Measurements from ENCODE around the gene PNRC2. TPM values are rescaled to one million over a fixed set of nuclear protein-coding genes. Genes with fewer than 3 reads are reported as not detected.
"Not testable (repeated sequence)": the region's sequence is repeated elsewhere in the genome, so short reads cannot be mapped to it uniquely, and the experiment has no call there.

Gene PNRC2
- total and polyA plus RNA-seq, 4 experiments from 2014 or later = 127 to 160 (median 148) TPM

GRCh38 chr1:23978805-23979204 lies 19.2 kb downstream of the PNRC2 start:
- H3K9me3 Mint-ChIP-seq = peaks cover 0 to 6% (median 0%) of the 10 kb centered on the region in 8 donors
- H3K9me3 ChIP-seq (ENCODE audit: control insufficient read depth in 1 of 2, low read length in 2 of 2) = no peaks in the 10 kb centered on the region
- intact Hi-C loops (cut with micrococcal nuclease) = no loop called here
- H3K4me1 ChIP-seq (ENCODE audit: insufficient read depth, low read length) = peaks cover 61% of the 10 kb centered on the region
- ChIA-PET POLR2A (ENCODE audit: partially characterized antibody) (interaction anchor here (0.7 to 4.8 kb wide), 4 partner anchors 10 to 950 kb away, joined by 3 to 80 read pairs (median 20); partner anchors contain the start of gene PNRC2), CTCF (ENCODE audit: partially characterized antibody) (no interaction called here)
- peaks cover 8 to 43% of the 10 kb centered on the region in 2 donors for H3K36me3 Mint-ChIP-seq
- peaks cover 42 to 68% (median 56%) of the 10 kb centered on the region in 4 donors for H3K4me1 Mint-ChIP-seq
- H3K27me3 ChIP-seq (ENCODE audit: insufficient read depth, low read length) = no peaks in the 10 kb centered on the region
- H3K4me3 ChIP-seq (ENCODE audit: low read length in 2 of 2) = peak overlapping the region; percentile 49 to 85
- H3K27ac Mint-ChIP-seq = peak overlapping the region; percentile 92 to 97 (median 94)
- H3K36me3 ChIP-seq (ENCODE audit: insufficient read depth, low read length) = no peaks in the 10 kb centered on the region
- peak overlapping the region; percentile 93 for H3K27ac ChIP-seq (ENCODE audit: low read depth, low read length)
- peak overlapping the region; percentile 88 to 98 (median 94) for H3K4me3 Mint-ChIP-seq
- DNase-seq = no peak
- no peaks in the 10 kb centered on the region for H3K27me3 Mint-ChIP-seq

- POLR2A ChIA-PET (ENCODE audit: partially characterized antibody) = interaction anchor here (0.7 to 4.8 kb wide), 9 partner anchors 10 to 950 kb away, joined by 3 to 80 read pairs (median 6); partner anchors contain the start of genes GALE and PNRC2
- Mint-ChIP-seq H3K4me1 (peaks cover 41 to 62% (median 52%) of the 10 kb centered on the region in 4 donors), H3K4me3 (peak overlapping the region; percentile 88 to 98 (median 94)), H3K27ac (peak overlapping the region; percentile 92 to 97 (median 94)), H3K36me3 (peaks cover 8 to 37% of the 10 kb centered on the region in 2 donors), H3K27me3 (no peaks in the 10 kb centered on the region), H3K9me3 (peaks cover 0 to 6% (median 0%) of the 10 kb centered on the region in 8 donors)
- no peak for DNase-seq
- peak overlapping the region; percentile 80 to 85 for H3K4me3 ChIP-seq (ENCODE audit: low read length in 2 of 2)
- CTCF ChIA-PET (ENCODE audit: partially characterized antibody) = interaction anchor here (1.0 kb wide), 1 partner anchor 19 kb away, joined by 5 read pairs; no protein-coding TSS in a partner anchor
- H3K4me1 ChIP-seq (ENCODE audit: insufficient read depth, low read length) = peaks cover 56% of the 10 kb centered on the region
- no peaks in the 10 kb centered on the region for H3K9me3 ChIP-seq (ENCODE audit: control insufficient read depth in 1 of 2, low read length in 2 of 2)
- H3K36me3 ChIP-seq (ENCODE audit: insufficient read depth, low read length) = no peaks in the 10 kb centered on the region
- intact Hi-C loops (cut with micrococcal nuclease) = no loop called here
- no peaks in the 10 kb centered on the region for H3K27me3 ChIP-seq (ENCODE audit: insufficient read depth, low read length)
- peak overlapping the region; percentile 93 for H3K27ac ChIP-seq (ENCODE audit: low read depth, low read length)
These were observed 19.8 kb downstream of the PNRC2 start for GRCh38 chr1:23979387-23979880.

GRCh38 chr1:23979881-23980727 lies 20.5 kb downstream of the PNRC2 start, which contains the start of gene SRSF10:
Gene SRSF10, minus strand, starts transcription at chr1:23980327. Its CDS starts 72 bp downstream, at chr1:23980255.
- peak within 1 kb of the TSS; percentile 93 for H3K27ac ChIP-seq (ENCODE audit: low read depth, low read length)

GRCh38 chr1:23980728-23981070 lies 21.1 kb downstream of the PNRC2 start:
- peak overlapping the region; percentile 86 to 97 (median 93) for H3K4me3 Mint-ChIP-seq
- POLR2A ChIA-PET (ENCODE audit: partially characterized antibody) = interaction anchor here (1.0 to 4.8 kb wide), 7 partner anchors 8 to 180 kb away, joined by 3 to 80 read pairs (median 6); partner anchors contain the start of genes GALE and PNRC2
- peak overlapping the region; percentile 92 to 99 (median 97) for H3K27ac Mint-ChIP-seq
- no peaks in the 10 kb centered on the region for H3K27me3 Mint-ChIP-seq
- H3K4me3 ChIP-seq (ENCODE audit: low read length in 2 of 2) = peak overlapping the region; percentile 68 to 85
- intact Hi-C loops (cut with micrococcal nuclease) = loop anchor here (1.0 to 2.0 kb wide), 2 partner anchors 21 to 1266 kb away; partner anchors contain the start of genes PNRC2 and RSRP1
- no peaks in the 10 kb centered on the region for H3K27me3 ChIP-seq (ENCODE audit: insufficient read depth, low read length)
- H3K9me3 ChIP-seq (ENCODE audit: control insufficient read depth in 1 of 2, low read length in 2 of 2) = no peaks in the 10 kb centered on the region
- peaks cover 0 to 6% (median 0%) of the 10 kb centered on the region in 8 donors for H3K9me3 Mint-ChIP-seq
- DNase-seq = peak in 1 of 5 donors; percentile 57
- CTCF ChIA-PET (ENCODE audit: partially characterized antibody) = interaction anchor here (1.0 kb wide), 1 partner anchor 20 kb away, joined by 5 read pairs; no protein-coding TSS in a partner anchor
- H3K27ac ChIP-seq (ENCODE audit: low read depth, low read length) = peak overlapping the region; percentile 93
- peaks cover 4 to 27% of the 10 kb centered on the region in 2 donors for H3K36me3 Mint-ChIP-seq
- H3K4me1 ChIP-seq (ENCODE audit: insufficient read depth, low read length) = peaks cover 46% of the 10 kb centered on the region
- H3K36me3 ChIP-seq (ENCODE audit: insufficient read depth, low read length) = no peaks in the 10 kb centered on the region
- peaks cover 35 to 52% (median 44%) of the 10 kb centered on the region in 4 donors for H3K4me1 Mint-ChIP-seq

More at GRCh38 chr1:23979881-23980727, 20.5 kb downstream of the PNRC2 start, which contains the start of gene SRSF10:
- no peaks in the 10 kb centered on the region for H3K9me3 ChIP-seq (ENCODE audit: control insufficient read depth in 1 of 2, low read length in 2 of 2)
- H3K36me3 ChIP-seq (ENCODE audit: insufficient read depth, low read length) = no peaks in the 10 kb centered on the region
- peaks cover 4 to 30% of the 10 kb centered on the region in 2 donors for H3K36me3 Mint-ChIP-seq
- H3K4me3 Mint-ChIP-seq = peak within 1 kb of the TSS; percentile 88 to 98 (median 94)
- no peaks in the 10 kb centered on the region for H3K27me3 Mint-ChIP-seq
- no peaks in the 10 kb centered on the region for H3K27me3 ChIP-seq (ENCODE audit: insufficient read depth, low read length)
- ChIA-PET CTCF (ENCODE audit: partially characterized antibody) (interaction anchor here (1.0 kb wide), 1 partner anchor 19 kb away, joined by 5 read pairs; no protein-coding TSS in a partner anchor), POLR2A (ENCODE audit: partially characterized antibody) (interaction anchor here (1.0 to 4.8 kb wide), 7 partner anchors 9 to 179 kb away, joined by 3 to 80 read pairs (median 6); partner anchors contain the start of genes GALE and PNRC2)
- intact Hi-C loops (cut with micrococcal nuclease) = loop anchor here (1.0 to 2.0 kb wide), 2 partner anchors 21 to 1267 kb away; partner anchors contain the start of genes PNRC2 and RSRP1
- H3K4me3 ChIP-seq (ENCODE audit: low read length in 2 of 2) = peak within 1 kb of the TSS; percentile 80 to 85
- H3K4me1 Mint-ChIP-seq = peaks cover 38 to 55% (median 47%) of the 10 kb centered on the region in 4 donors
- peak within 1 kb of the TSS; percentile 92 to 99 (median 97) for H3K27ac Mint-ChIP-seq
- DNase-seq = peak; percentile 97 to 99 (median 98)
- peaks cover 50% of the 10 kb centered on the region for H3K4me1 ChIP-seq (ENCODE audit: insufficient read depth, low read length)
- peaks cover 0 to 6% (median 0%) of the 10 kb centered on the region in 8 donors for H3K9me3 Mint-ChIP-seq

- Mint-ChIP-seq H3K4me3 (peak overlapping the region in 1 of 8 donors; percentile 25), H3K4me1 (peaks cover 7 to 15% (median 11%) of the 10 kb centered on the region in 4 donors), H3K27me3 (no peaks in the 10 kb centered on the region), H3K9me3 (peaks cover 0 to 2% (median 0%) of the 10 kb centered on the region in 8 donors), H3K36me3 (peaks cover 0 to 5% of the 10 kb centered on the region in 2 donors), H3K27ac (peak overlapping the region in 1 of 7 donors; percentile 24)
- Histone ChIP-seq H3K4me3 (ENCODE audit: low read length in 2 of 2) (no peak overlapping the region), H3K36me3 (ENCODE audit: insufficient read depth, low read length) (no peaks in the 10 kb centered on the region), H3K27me3 (ENCODE audit: insufficient read depth, low read length) (no peaks in the 10 kb centered on the region), H3K27ac (ENCODE audit: low read depth, low read length) (no peak overlapping the region), H3K4me1 (ENCODE audit: insufficient read depth, low read length) (peaks cover 7% of the 10 kb centered on the region), H3K9me3 (ENCODE audit: control insufficient read depth in 1 of 2, low read length in 2 of 2) (no peaks in the 10 kb centered on the region)
- DNase-seq = no peak
- intact Hi-C loops (cut with micrococcal nuclease) = no loop called here
- POLR2A ChIA-PET (ENCODE audit: partially characterized antibody) = interaction anchor here (0.9 kb wide), 1 partner anchor 25 kb away, joined by 3 read pairs; the partner anchor contains the start of gene PNRC2
- CTCF ChIA-PET (ENCODE audit: partially characterized antibody) = no interaction called here
These were observed 25.0 kb downstream of the PNRC2 start for GRCh38 chr1:23984417-23985186.

GRCh38 chr1:23987038-23987437 lies 27.4 kb downstream of the PNRC2 start:
- H3K27me3 Mint-ChIP-seq; H3K36me3 Mint-ChIP-seq; intact Hi-C loops (cut with micrococcal nuclease); H3K4me1 Mint-ChIP-seq; H3K4me3 Mint-ChIP-seq; H3K9me3 Mint-ChIP-seq; DNase-seq; H3K27ac ChIP-seq (ENCODE audit: low read depth, low read length); H3K27me3 ChIP-seq (ENCODE audit: insufficient read depth, low read length); H3K36me3 ChIP-seq (ENCODE audit: insufficient read depth, low read length); H3K27ac Mint-ChIP-seq; H3K9me3 ChIP-seq (ENCODE audit: control insufficient read depth in 1 of 2, low read length in 2 of 2); CTCF ChIA-PET (ENCODE audit: partially characterized antibody); H3K4me3 ChIP-seq (ENCODE audit: low read length in 2 of 2); H3K4me1 ChIP-seq (ENCODE audit: insufficient read depth, low read length): not testable (repeated sequence)
- POLR2A ChIA-PET (ENCODE audit: partially characterized antibody) = interaction anchor here (0.8 kb wide), 1 partner anchor 26 kb away, joined by 4 read pairs; no protein-coding TSS in a partner anchor

Data from CD4-positive, alpha-beta memory T cell (primary cell).